Keratinocyte (primary cell): Measurements from ENCODE around the gene SORBS1.

Experiments
- EZH2 ChIP-seq: IDR thresholded peaks from one replicate; pipeline ENCODE4 v1.6.1; 2012; ENCODE audit warnings: inconsistent platforms, mild to moderate bottlenecking, low read length, moderate library complexity
- TF ChIP-seq, protein P1 (sequence below), 3 experiments: IDR thresholded peaks in 1 of 3; conservative IDR thresholded peaks in 1 of 3; optimal IDR thresholded peaks in 1 of 3; 2 replicates in 2 of 3; 3 replicates in 1 of 3; pipeline versions ENCODE3 to v1.5.1; 2011; ENCODE audit warnings: low read length in 3 of 3, mild to moderate bottlenecking in 3 of 3, moderate library complexity in 2 of 3, control low read depth in 1 of 3, inconsistent platforms in 1 of 3; ENCODE audit not compliant: insufficient read depth in 2 of 3; ENCODE audit errors: extremely low read depth in 1 of 3

DNA sequence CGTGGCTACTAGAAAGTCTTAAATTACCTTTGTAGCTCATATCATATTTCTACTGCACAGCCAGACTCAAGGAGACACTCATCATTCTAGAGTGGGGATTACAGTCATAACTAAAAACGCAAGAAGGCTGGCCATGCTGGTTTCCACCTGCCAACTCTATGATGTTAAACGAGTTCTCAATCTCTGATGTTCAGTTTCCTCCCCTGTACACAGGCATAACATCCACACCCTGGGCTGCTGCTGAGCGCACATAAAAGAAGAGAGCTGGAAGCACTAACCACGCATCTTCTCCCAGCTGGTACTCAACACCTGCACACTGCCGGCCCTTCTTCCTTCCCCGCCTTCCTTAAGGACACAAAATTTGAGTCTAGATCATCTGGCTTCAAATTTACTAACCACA, 60.5 kb downstream of the SORBS1 start:
- TF ChIP-seq, protein P1, sequence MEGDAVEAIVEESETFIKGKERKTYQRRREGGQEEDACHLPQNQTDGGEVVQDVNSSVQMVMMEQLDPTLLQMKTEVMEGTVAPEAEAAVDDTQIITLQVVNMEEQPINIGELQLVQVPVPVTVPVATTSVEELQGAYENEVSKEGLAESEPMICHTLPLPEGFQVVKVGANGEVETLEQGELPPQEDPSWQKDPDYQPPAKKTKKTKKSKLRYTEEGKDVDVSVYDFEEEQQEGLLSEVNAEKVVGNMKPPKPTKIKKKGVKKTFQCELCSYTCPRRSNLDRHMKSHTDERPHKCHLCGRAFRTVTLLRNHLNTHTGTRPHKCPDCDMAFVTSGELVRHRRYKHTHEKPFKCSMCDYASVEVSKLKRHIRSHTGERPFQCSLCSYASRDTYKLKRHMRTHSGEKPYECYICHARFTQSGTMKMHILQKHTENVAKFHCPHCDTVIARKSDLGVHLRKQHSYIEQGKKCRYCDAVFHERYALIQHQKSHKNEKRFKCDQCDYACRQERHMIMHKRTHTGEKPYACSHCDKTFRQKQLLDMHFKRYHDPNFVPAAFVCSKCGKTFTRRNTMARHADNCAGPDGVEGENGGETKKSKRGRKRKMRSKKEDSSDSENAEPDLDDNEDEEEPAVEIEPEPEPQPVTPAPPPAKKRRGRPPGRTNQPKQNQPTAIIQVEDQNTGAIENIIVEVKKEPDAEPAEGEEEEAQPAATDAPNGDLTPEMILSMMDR (optimal IDR thresholded peaks at IDR 0.05 in 1 of 3, IDR thresholded peaks at IDR 0.05 in 1 of 3, conservative IDR thresholded peaks at IDR 0.05 in 1 of 3; ENCODE audit: extremely low read depth in 1 of 3, insufficient read depth in 2 of 3, low read length in 3 of 3): no peak
- TF ChIP-seq EZH2: no peak
